G401.6 (cell line): ENCODE measurements around the gene SCN7A.
"Not testable (repeated sequence)": the region's sequence is repeated elsewhere in the genome, so short reads cannot be mapped to it uniquely, and the experiment has no call there.

Experiments used
- FAIRE-seq: peaks from 2 replicates; lab custom pipeline; 2012; peaks lifted over from hg19 to GRCh38; lab: Jason Lieb, UNC

The SCN7A gene

GRCh38 chr2:166360426-166360825 is 133.6 kb downstream of the SCN7A start:
- FAIRE-seq, result no peak

- not testable (repeated sequence) for FAIRE-seq
Observed at GRCh38 chr2:166357950-166358321, 136.1 kb downstream of the SCN7A start.

- FAIRE-seq, result no peak
Observed at GRCh38 chr2:166357068-166357949, 136.7 kb downstream of the SCN7A start.
